ENCODE measurements around the gene GPRC5A.
A peak's percentile ranks its signal among the peaks of the same experiment; 100 is the strongest.

The GPRC5A gene

GRCh38 chr12:12889701-12890100 is 1.7 kb upstream of the GPRC5A start:
- H3K27ac ChIP-seq: no peak overlapping the region
- TF ChIP-seq CTCF (conservative IDR thresholded peaks at IDR 0.05): no peak

- H3K27ac ChIP-seq: peak overlapping the region; percentile 58
- TF ChIP-seq CTCF (conservative IDR thresholded peaks at IDR 0.05): peak; percentile 47
These were observed 751 bp upstream of the GPRC5A start for GRCh38 chr12:12890543-12891079.

- no peak overlapping the region; the same call in 1 of the 2 replicates for H3K27ac ChIP-seq
- no peak for TF ChIP-seq CTCF (conservative IDR thresholded peaks at IDR 0.05)
These were observed 556 bp downstream of the GPRC5A start for GRCh38 chr12:12891881-12892355.

- TF ChIP-seq CTCF (conservative IDR thresholded peaks at IDR 0.05): no peak
- no peak overlapping the region for H3K27ac ChIP-seq
These were observed 1.3 kb downstream of the GPRC5A start for GRCh38 chr12:12892681-12893141.

- no peak overlapping the region for H3K27ac ChIP-seq
- TF ChIP-seq CTCF (conservative IDR thresholded peaks at IDR 0.05): no peak
These were observed 2.1 kb downstream of the GPRC5A start for GRCh38 chr12:12893438-12893837.

GRCh38 chr12:12896260-12896659 is 4.9 kb downstream of the GPRC5A start:
- TF ChIP-seq CTCF (conservative IDR thresholded peaks at IDR 0.05): no peak
- no peak overlapping the region for H3K27ac ChIP-seq

GRCh38 chr12:12897302-12897701 is 5.9 kb downstream of the GPRC5A start:
- no peak for TF ChIP-seq CTCF (conservative IDR thresholded peaks at IDR 0.05)
- no peak overlapping the region for H3K27ac ChIP-seq

Data from VCaP (cell line).